CD8-positive, alpha-beta memory T cell (primary cell): ENCODE measurements around the gene SYNGR2. TPM values are rescaled to one million over a fixed set of nuclear protein-coding genes. Genes with fewer than 3 reads are reported as not detected.

Experiments used
- CTCF ChIA-PET: fragments of 350-600 bp; sonication (Branson Sonifier 250); formaldehyde crosslinking; loops from one replicate; lab custom pipeline; 2021; ENCODE audit warnings: antibody characterized with exemption; lab: Charles Lee
- POLR2A ChIA-PET: fragments of 350-600 bp; sonication (Branson Sonifier 250); formaldehyde crosslinking; loops from one replicate; lab custom pipeline; 2021; ENCODE audit warnings: antibody characterized with exemption; lab: Charles Lee
- DNase-seq, 5 donors: peaks; one replicate each; pipeline versions ENCODE4 v3.0.0 to v3.0.0-alpha.2; 2020 to 2022; ENCODE audit warnings: mixed read lengths in 1 of 5
- H3K27ac ChIP-seq: one replicate; pipeline ENCODE4 v1.7.0; 2013; ENCODE audit warnings: low read depth, mild to moderate bottlenecking, low read length, moderate library complexity
- H3K27me3 ChIP-seq: 2 replicates; pipeline ENCODE4 v1.7.0; 2013; ENCODE audit warnings: low read length, mild to moderate bottlenecking; ENCODE audit not compliant: insufficient read depth, poor library complexity, severe bottlenecking
- H3K36me3 ChIP-seq: 2 replicates; pipeline ENCODE4 v1.7.0; 2013; ENCODE audit warnings: mild to moderate bottlenecking, low read length, moderate library complexity; ENCODE audit not compliant: insufficient read depth
- H3K4me1 ChIP-seq: 2 replicates; pipeline ENCODE4 v1.7.0; 2013; ENCODE audit warnings: mild to moderate bottlenecking, low read length, moderate library complexity; ENCODE audit not compliant: insufficient read depth
- H3K4me3 ChIP-seq: 2 replicates; pipeline ENCODE4 v1.7.0; 2013; ENCODE audit warnings: mild to moderate bottlenecking, low read length
- H3K9me3 ChIP-seq: 2 replicates; pipeline ENCODE4 v1.7.0; 2013; ENCODE audit warnings: mild to moderate bottlenecking, low read length
- H3K27ac Mint-ChIP-seq, 8 donors: one replicate each; pipeline ENCODE4 v1.8.0; 2020 to 2021; ENCODE audit warnings: mixed read lengths in 8 of 8, mild to moderate bottlenecking in 6 of 8, inconsistent platforms in 3 of 8, moderate library complexity in 3 of 8
- H3K27me3 Mint-ChIP-seq, 2 donors: one replicate each; pipeline ENCODE4 v1.8.0; 2020 to 2021; ENCODE audit warnings: mixed read lengths in 2 of 2, mild to moderate bottlenecking in 1 of 2, moderate library complexity in 1 of 2
- H3K36me3 Mint-ChIP-seq, 3 donors: one replicate each; pipeline ENCODE4 v1.8.0; 2020 to 2021; ENCODE audit warnings: mixed read lengths in 3 of 3, inconsistent platforms in 1 of 3, mild to moderate bottlenecking in 1 of 3
- H3K4me1 Mint-ChIP-seq, 3 donors: one replicate each; pipeline ENCODE4 v1.8.0; 2020 to 2021; ENCODE audit warnings: mixed read lengths in 3 of 3, inconsistent platforms in 1 of 3, mild to moderate bottlenecking in 1 of 3
- H3K4me3 Mint-ChIP-seq, 7 donors: one replicate each; pipeline ENCODE4 v1.8.0; 2020 to 2021; ENCODE audit warnings: mixed read lengths in 7 of 7, mild to moderate bottlenecking in 6 of 7, moderate library complexity in 4 of 7, inconsistent platforms in 2 of 7
- H3K9me3 Mint-ChIP-seq, 5 donors: one replicate each; pipeline ENCODE4 v1.8.0; 2020 to 2022; ENCODE audit warnings: mixed read lengths in 5 of 5, mild to moderate bottlenecking in 3 of 5, moderate library complexity in 2 of 5, inconsistent platforms in 1 of 5
- polyA plus RNA-seq: library from polyadenylated mRNA; unstranded; fragments of 300-500 nt; fragmentation: Illumina TruSeq; gene quantifications from one replicate; pipeline ENCODE4 v1.2.3, GENCODE V29; 2021
- total RNA-seq, 2 experiments: library from RNA; stranded (reverse); gene quantifications; one replicate each; pipeline ENCODE4 v1.2.3, GENCODE V29; 2021

The SYNGR2 gene
- total and polyA plus RNA-seq, 3 experiments from 2014 or later, result 140 to 200 (median 186) TPM

DNA sequence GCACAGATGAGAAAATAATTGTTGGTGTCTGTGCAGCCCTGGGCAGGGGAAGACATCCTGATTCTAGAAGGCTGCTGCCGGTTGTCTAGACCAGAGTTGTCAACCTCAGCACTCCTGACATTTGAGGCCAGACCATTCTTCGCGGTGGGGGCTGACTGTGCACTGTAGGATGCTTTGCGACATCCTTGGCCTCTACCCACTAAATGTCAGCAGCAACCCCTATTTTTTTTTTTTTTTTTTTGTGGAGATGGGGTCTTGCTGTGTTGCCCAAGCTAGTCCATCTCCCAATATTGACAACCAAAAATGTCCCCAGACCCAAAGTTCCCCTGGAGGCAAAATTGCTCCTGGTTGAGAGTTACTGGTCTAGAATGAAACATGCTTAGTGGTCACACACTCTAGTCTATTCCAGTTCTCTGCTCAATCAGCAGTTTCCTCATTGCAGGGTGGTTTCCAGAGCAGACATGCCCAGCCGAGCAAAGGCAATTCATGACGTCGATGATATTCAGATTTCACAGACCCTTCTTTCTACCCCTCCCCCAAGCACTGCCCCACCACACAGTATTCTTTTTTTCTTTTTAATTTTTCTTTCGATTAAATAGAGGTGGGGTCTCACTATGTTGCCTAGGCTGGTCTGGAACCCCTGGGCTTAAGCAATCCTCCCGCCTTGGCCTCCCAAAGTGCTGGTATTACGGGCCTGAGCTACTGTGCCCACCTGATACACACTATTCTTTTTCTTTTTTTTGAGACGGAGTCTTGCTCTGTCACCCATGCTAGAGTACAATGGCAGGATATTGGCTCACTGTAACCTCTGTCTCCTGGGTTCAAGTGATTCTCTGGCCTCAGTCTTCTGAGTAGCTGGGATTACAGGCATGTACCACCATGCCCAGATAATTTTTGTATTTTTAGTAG is 13.2 kb upstream of the SYNGR2 start:
- H3K27me3 Mint-ChIP-seq, result peaks cover 0 to 2% of the 10 kb centered on the region in 2 donors
- Histone ChIP-seq H3K9me3 (no peaks in the 10 kb centered on the region), H3K36me3 (no peaks in the 10 kb centered on the region), H3K27ac (no peak overlapping the region), H3K4me1 (no peaks in the 10 kb centered on the region), H3K27me3 (no peaks in the 10 kb centered on the region), H3K4me3 (no peak overlapping the region)
- H3K4me1 Mint-ChIP-seq, result peaks cover 0 to 5% (median 0%) of the 10 kb centered on the region in 3 donors
- DNase-seq, result no peak
- H3K27ac Mint-ChIP-seq, result peak overlapping the region in 1 of 8 donors; percentile 21
- no peaks in the 10 kb centered on the region for H3K36me3 Mint-ChIP-seq
- ChIA-PET CTCF (interaction anchor here (0.7 kb wide), 1 partner anchor 19 kb away, joined by 5 read pairs; no protein-coding TSS in a partner anchor), POLR2A (no interaction called here)
- H3K4me3 Mint-ChIP-seq, result no peak overlapping the region
- H3K9me3 Mint-ChIP-seq, result no peaks in the 10 kb centered on the region

DNA sequence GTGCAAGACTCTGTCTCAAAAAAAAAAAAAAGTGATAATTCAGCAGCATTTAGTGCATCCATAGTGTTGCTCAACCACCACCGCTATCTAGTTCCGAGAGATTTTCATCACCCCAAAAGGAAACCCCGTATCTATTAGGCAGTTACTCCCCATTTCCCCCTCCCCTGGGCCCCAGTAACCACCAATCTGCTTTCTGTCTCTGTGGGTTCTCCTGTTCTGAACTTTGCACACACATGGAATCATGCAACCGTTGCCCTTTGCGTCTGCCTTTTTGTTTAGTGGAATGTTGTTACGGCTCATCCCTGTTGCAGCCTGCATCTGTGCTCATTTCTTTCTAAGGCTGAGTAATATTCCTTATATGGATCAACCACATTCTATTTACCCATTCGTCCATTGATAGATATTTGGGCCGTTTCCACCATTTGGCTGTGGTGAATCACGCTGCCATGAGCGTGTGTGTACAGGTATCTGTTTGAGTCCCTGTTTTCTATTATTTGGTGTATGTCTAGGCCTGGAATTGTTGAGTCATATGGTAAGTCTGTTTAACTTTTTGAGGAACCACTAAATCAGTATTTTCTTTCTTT is 8.7 kb upstream of the SYNGR2 start:
- Histone ChIP-seq H3K36me3 (no peaks in the 10 kb centered on the region), H3K27ac (no peak overlapping the region), H3K4me1 (no peaks in the 10 kb centered on the region), H3K27me3 (no peaks in the 10 kb centered on the region), H3K4me3 (no peak overlapping the region), H3K9me3 (no peaks in the 10 kb centered on the region)
- Mint-ChIP-seq H3K9me3 (no peaks in the 10 kb centered on the region), H3K27me3 (peaks cover 0 to 2% of the 10 kb centered on the region in 2 donors), H3K4me1 (peaks cover 0 to 5% (median 0%) of the 10 kb centered on the region in 3 donors), H3K27ac (peak overlapping the region in 1 of 8 donors; percentile 72), H3K36me3 (no peaks in the 10 kb centered on the region), H3K4me3 (no peak overlapping the region)
- DNase-seq, result no peak
- POLR2A ChIA-PET, result no interaction called here
- CTCF ChIA-PET, result interaction anchor here (1.1 kb wide), 1 partner anchor 17 kb away, joined by 3 read pairs; no protein-coding TSS in a partner anchor

DNA sequence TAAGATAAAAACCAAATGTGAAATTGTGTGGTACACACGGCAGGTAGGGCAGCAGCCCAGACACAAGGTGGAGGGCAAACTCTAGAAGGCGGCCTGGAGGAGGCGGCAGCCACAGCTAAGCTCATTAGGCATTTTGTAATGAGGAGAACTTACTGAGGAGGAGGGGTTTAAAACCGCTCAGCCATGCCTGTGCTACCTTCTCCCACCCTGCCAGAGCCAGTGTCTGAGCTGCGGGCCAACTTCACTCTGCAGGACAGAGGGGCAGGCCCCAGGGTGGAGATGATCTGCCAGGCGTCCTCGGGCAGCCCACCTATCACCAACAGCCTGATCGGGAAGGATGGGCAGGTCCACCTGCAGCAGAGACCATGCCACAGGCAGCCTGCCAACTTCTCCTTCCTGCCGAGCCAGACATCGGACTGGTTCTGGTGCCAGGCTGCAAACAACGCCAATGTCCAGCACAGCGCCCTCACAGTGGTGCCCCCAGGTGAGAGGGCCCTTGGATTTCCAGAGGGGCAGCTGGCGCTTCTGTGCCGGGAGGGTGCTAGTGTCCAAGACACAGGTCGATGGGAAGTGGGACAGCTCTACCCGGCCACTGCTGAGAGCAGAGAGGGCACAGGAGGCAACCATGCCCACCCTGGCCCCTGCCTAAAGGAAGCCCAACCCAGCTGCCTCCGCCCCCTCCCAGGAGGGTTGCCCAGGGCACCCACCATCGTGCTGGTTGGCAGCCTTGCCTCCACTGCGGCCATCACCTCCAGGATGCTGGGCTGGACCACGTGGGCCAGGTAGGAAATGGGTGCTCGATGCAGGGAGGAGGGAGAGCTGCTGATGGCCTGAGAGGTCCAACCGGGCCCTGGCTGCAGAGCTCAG is 4.3 kb upstream of the SYNGR2 start:
- Histone ChIP-seq H3K9me3 (no peaks in the 10 kb centered on the region), H3K36me3 (no peaks in the 10 kb centered on the region), H3K27me3 (no peaks in the 10 kb centered on the region), H3K27ac (no peak overlapping the region), H3K4me1 (peaks cover 6% of the 10 kb centered on the region), H3K4me3 (no peak overlapping the region)
- no peaks in the 10 kb centered on the region for H3K27me3 Mint-ChIP-seq
- peaks cover 0 to 5% (median 3%) of the 10 kb centered on the region in 3 donors for H3K4me1 Mint-ChIP-seq
- CTCF ChIA-PET, result interaction anchor here (1.3 to 1.6 kb wide), 2 partner anchors 12 to 13 kb away, joined by 3 to 4 read pairs; no protein-coding TSS in a partner anchor
- no peak for DNase-seq
- POLR2A ChIA-PET, result no interaction called here
- H3K9me3 Mint-ChIP-seq, result no peaks in the 10 kb centered on the region
- no peak overlapping the region for H3K27ac Mint-ChIP-seq
- no peaks in the 10 kb centered on the region for H3K36me3 Mint-ChIP-seq
- no peak overlapping the region for H3K4me3 Mint-ChIP-seq

- POLR2A ChIA-PET, result no interaction called here
- Mint-ChIP-seq H3K27ac (peak overlapping the region in 1 of 8 donors; percentile 47), H3K36me3 (no peaks in the 10 kb centered on the region), H3K27me3 (no peaks in the 10 kb centered on the region), H3K4me3 (peak overlapping the region in 1 of 7 donors; percentile 48), H3K9me3 (no peaks in the 10 kb centered on the region), H3K4me1 (peaks cover 4 to 11% (median 5%) of the 10 kb centered on the region in 3 donors)
- Histone ChIP-seq H3K27ac (no peak overlapping the region), H3K4me3 (no peak overlapping the region), H3K36me3 (no peaks in the 10 kb centered on the region), H3K4me1 (peaks cover 14% of the 10 kb centered on the region), H3K27me3 (no peaks in the 10 kb centered on the region), H3K9me3 (no peaks in the 10 kb centered on the region)
- no peak for DNase-seq
- CTCF ChIA-PET, result no interaction called here
Observed at GRCh38 chr17:78164748-78165607, 3.4 kb upstream of the SYNGR2 start.

DNA sequence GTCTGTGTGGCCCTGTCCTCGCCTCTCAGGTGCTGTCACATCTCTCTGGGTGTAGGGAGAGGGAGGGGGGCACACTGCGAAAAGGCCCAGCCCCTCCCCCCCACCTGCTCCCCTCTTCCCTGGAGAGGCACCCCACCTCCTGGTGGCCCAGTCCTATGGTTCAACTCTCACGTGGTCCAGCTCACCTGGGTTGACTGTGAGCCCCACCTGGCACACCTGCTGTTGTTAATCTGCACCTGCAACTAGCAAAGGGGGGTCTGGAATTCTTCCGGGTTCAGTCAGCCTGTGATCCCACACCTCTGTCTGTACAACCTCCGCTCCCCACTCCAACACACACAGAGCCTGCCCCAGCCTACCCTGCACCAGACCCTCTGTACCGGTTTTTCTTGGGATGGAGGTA is 2.0 kb upstream of the SYNGR2 start:
- Histone ChIP-seq H3K36me3 (no peaks in the 10 kb centered on the region), H3K27ac (no peak overlapping the region), H3K27me3 (no peaks in the 10 kb centered on the region), H3K4me1 (peaks cover 15% of the 10 kb centered on the region), H3K9me3 (no peaks in the 10 kb centered on the region), H3K4me3 (no peak overlapping the region)
- Mint-ChIP-seq H3K9me3 (no peaks in the 10 kb centered on the region), H3K4me1 (peaks cover 9 to 23% (median 10%) of the 10 kb centered on the region in 3 donors), H3K4me3 (peak overlapping the region in 1 of 7 donors; percentile 24), H3K27me3 (no peaks in the 10 kb centered on the region), H3K27ac (no peak overlapping the region), H3K36me3 (peaks cover 0 to 8% (median 0%) of the 10 kb centered on the region in 3 donors)
- CTCF ChIA-PET, result interaction anchor here (2.0 kb wide), 1 partner anchor 10 kb away, joined by 15 read pairs; no protein-coding TSS in a partner anchor
- DNase-seq, result no peak
- POLR2A ChIA-PET, result no interaction called here

GRCh38 chr17:78168903-78169793 is 767 bp downstream of the SYNGR2 start:
- peak overlapping the region; percentile 62 to 85 (median 68) for H3K4me3 Mint-ChIP-seq
- Histone ChIP-seq H3K9me3 (no peaks in the 10 kb centered on the region), H3K4me3 (peak overlapping the region; percentile 49), H3K36me3 (no peaks in the 10 kb centered on the region), H3K27me3 (no peaks in the 10 kb centered on the region), H3K4me1 (peaks cover 34% of the 10 kb centered on the region), H3K27ac (peak overlapping the region; percentile 45)
- DNase-seq, result peak; percentile 44 to 80 (median 50)
- no peaks in the 10 kb centered on the region for H3K9me3 Mint-ChIP-seq
- peaks cover 0 to 34% (median 0%) of the 10 kb centered on the region in 3 donors for H3K36me3 Mint-ChIP-seq
- peak overlapping the region in 7 of 8 donors; percentile 35 to 89 (median 74) for H3K27ac Mint-ChIP-seq
- H3K27me3 Mint-ChIP-seq, result no peaks in the 10 kb centered on the region
- ChIA-PET POLR2A (interaction anchor here (0.5 to 1.0 kb wide), 4 partner anchors 30 to 501 kb away, joined by 3 to 6 read pairs (median 3); no protein-coding TSS in a partner anchor), CTCF (interaction anchor here (0.7 to 1.2 kb wide), 2 partner anchors 41 to 55 kb away, joined by 3 to 4 read pairs; partner anchors contain the start of gene TMC6)
- peaks cover 27 to 50% (median 34%) of the 10 kb centered on the region in 3 donors for H3K4me1 Mint-ChIP-seq
